ENCODE data around the gene C1QTNF6.

DNA sequence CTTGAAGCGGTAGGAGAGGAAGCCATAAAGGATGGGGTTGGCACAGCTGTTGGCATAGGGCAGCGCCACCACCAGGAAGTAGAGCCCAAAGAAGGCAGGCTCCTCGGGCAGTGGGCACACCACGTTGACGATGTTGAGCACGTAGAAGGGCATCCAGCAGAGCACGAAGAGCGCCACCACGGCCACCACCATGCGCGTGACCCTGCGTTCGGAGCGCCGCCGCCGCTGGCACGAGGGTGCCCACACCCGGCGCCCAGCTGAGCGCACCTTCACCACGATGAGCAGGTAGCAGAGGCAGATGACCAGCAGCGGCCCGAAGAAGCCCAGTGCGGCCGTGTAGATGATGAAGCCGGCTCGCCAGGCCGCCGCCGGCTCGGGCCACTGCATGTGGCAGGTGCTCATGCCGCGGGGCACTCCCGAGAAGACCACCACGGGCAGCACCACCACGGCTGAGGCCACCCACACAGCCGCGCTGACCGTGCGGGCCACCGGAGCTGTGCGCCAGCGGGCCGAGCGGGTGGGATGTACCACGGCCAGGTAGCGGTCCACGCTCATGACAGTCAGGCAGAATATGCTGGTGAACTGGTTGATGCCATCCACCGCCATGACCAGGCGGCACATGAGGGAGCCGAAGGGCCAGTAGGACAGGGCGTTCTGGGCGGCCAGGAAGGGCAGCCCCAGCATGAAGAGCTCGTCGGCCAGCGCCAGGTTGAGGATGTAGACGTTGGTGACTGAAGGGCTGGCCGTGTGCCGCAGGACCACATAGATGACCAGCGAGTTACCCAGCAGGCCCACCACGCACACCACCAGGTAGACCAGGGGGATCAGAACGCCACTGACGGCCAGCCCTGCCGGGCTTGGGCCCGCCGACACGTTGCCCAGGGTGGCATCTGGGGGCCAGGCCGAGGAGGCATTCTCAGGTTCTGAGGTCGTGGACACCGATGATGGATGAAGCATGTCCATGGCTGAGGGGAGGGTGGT is 19.1 kb upstream of the C1QTNF6 start:
- TF ChIP-seq RXRA (IDR thresholded peaks at IDR 0.05; ENCODE audit: insufficient read depth, low read depth, low read length) (no peak), GABPA (IDR thresholded peaks at IDR 0.05; ENCODE audit: borderline replicate concordance, insufficient read depth, low read length) (no peak), EZH2 (IDR thresholded peaks at IDR 0.05; ENCODE audit: low read depth, low read length, severe bottlenecking) (no peak)
- TF ChIP-seq, protein P1, sequence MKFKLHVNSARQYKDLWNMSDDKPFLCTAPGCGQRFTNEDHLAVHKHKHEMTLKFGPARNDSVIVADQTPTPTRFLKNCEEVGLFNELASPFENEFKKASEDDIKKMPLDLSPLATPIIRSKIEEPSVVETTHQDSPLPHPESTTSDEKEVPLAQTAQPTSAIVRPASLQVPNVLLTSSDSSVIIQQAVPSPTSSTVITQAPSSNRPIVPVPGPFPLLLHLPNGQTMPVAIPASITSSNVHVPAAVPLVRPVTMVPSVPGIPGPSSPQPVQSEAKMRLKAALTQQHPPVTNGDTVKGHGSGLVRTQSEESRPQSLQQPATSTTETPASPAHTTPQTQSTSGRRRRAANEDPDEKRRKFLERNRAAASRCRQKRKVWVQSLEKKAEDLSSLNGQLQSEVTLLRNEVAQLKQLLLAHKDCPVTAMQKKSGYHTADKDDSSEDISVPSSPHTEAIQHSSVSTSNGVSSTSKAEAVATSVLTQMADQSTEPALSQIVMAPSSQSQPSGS (IDR thresholded peaks at IDR 0.05; ENCODE audit: low read length) = no peak

Data from H1 (cell line).